Natural killer cell (primary cell): ENCODE measurements around the gene DHX36. TPM values are rescaled to one million over a fixed set of nuclear protein-coding genes. Genes with fewer than 3 reads are reported as not detected.

ENCODE experiments used
- ATAC-seq, 3 donors: fragments of 150-1000 bp in 2 of 3; fragments of 200-7000 bp in 1 of 3; cut with Tn5 transposase; 1 replicate in 1 of 3; 2 replicates in 2 of 3; pipeline ENCODE4 v1.10.0; 2021; ENCODE audit warnings: mild to moderate bottlenecking in 2 of 3, moderate library complexity in 2 of 3
- DNase-seq, 2 donors: peaks; one replicate each; pipeline versions ENCODE4 v3.0.0 to v3.0.0-alpha.2; 2013 to 2021; ENCODE audit warnings: mixed read lengths in 1 of 2
- H3K27ac ChIP-seq: one replicate; pipeline ENCODE4 v1.5.1; 2013; ENCODE audit warnings: mild to moderate bottlenecking, low read length
- H3K27me3 ChIP-seq: one replicate; pipeline ENCODE4 v1.6.1; 2013; ENCODE audit warnings: low read length; ENCODE audit not compliant: control insufficient read depth, insufficient read depth
- H3K36me3 ChIP-seq: one replicate; pipeline ENCODE4 v1.6.1; 2013; ENCODE audit warnings: low read length; ENCODE audit not compliant: control insufficient read depth, insufficient read depth
- H3K4me1 ChIP-seq: one replicate; pipeline ENCODE4 v1.6.1; 2013; ENCODE audit warnings: low read length; ENCODE audit not compliant: control insufficient read depth, insufficient read depth
- H3K4me3 ChIP-seq: one replicate; pipeline ENCODE4 v1.5.1; 2013; ENCODE audit warnings: low read length
- H3K9me3 ChIP-seq: one replicate; pipeline ENCODE4 v1.6.1; 2013; ENCODE audit warnings: low read length; ENCODE audit not compliant: control insufficient read depth, insufficient read depth
- H3K27ac Mint-ChIP-seq, 2 donors: one replicate each; pipeline ENCODE4 v1.8.0; 2022; ENCODE audit warnings: mild to moderate bottlenecking in 2 of 2, mixed read lengths in 2 of 2, moderate library complexity in 1 of 2
- H3K27me3 Mint-ChIP-seq, 2 donors: one replicate each; pipeline ENCODE4 v1.8.0; 2022; ENCODE audit warnings: low read depth in 2 of 2, mixed read lengths in 2 of 2
- H3K36me3 Mint-ChIP-seq: one replicate; pipeline ENCODE4 v1.8.0; 2022; ENCODE audit warnings: mixed read lengths
- H3K4me1 Mint-ChIP-seq, 2 donors: one replicate each; pipeline ENCODE4 v1.8.0; 2022; ENCODE audit warnings: mixed read lengths in 2 of 2
- H3K4me3 Mint-ChIP-seq: one replicate; pipeline ENCODE4 v1.8.0; 2022; ENCODE audit warnings: mild to moderate bottlenecking, moderate library complexity, mixed read lengths
- H3K9me3 Mint-ChIP-seq, 2 donors: one replicate each; pipeline ENCODE4 v1.8.0; 2022; ENCODE audit warnings: mixed read lengths in 2 of 2
- CTCF ChIP-seq: fragments of 200-600 bp; IDR thresholded peaks from one replicate; pipeline ENCODE4 v1.8.0; 2022; ENCODE audit warnings: antibody characterized with exemption
- WGBS: methylation state at CpG from one replicate; pipeline ENCODE4 v1.1.7; 2013; ENCODE audit warnings: missing lambda C conversion rate; ENCODE audit not compliant: insufficient coverage; 5-methylcytosine and 5-hydroxymethylcytosine counted together
- intact Hi-C: fragments of 100-400 bp; cut with micrococcal nuclease; formaldehyde crosslinking; loops from one replicate; pipeline ENCODE4 v1.14.2; 2022
- total RNA-seq, 4 donors: library from RNA; stranded (reverse); fragments of 120-200 nt in 1 of 4; gene quantifications; one replicate each; pipeline versions ENCODE4 v1.2.3 to v1.2.4, GENCODE V29; 2013 to 2022

DHX36 gene
- total RNA-seq, 3 donors from 2014 or later (not counting 1 experiment from before 2014, with no cell fraction given) = 97.3 to 111 (median 102) TPM

- no peaks in the 10 kb centered on the region for H3K27me3 ChIP-seq
- Mint-ChIP-seq H3K27ac (no peak overlapping the region), H3K9me3 (no peaks in the 10 kb centered on the region), H3K4me1 (peaks cover 5 to 9% of the 10 kb centered on the region in 2 donors), H3K27me3 (no peaks in the 10 kb centered on the region), H3K4me3 (no peak overlapping the region), H3K36me3 (peaks cover 17% of the 10 kb centered on the region)
- intact Hi-C loops = loop anchor here (2.0 to 5.0 kb wide), 2 partner anchors 1089 to 1209 kb away; partner anchors contain the start of gene RAP2B
- DNase-seq = no peak
- no peaks in the 10 kb centered on the region for H3K4me1 ChIP-seq
- 97% methylated on average over 3 of the region's 3 CpGs for WGBS
- peaks cover 51% of the 10 kb centered on the region for H3K36me3 ChIP-seq
- no peaks in the 10 kb centered on the region for H3K9me3 ChIP-seq
- no peak overlapping the region for H3K27ac ChIP-seq
- TF ChIP-seq CTCF = no peak
- H3K4me3 ChIP-seq = no peak overlapping the region
- no peak for ATAC-seq
These were observed 72.7 kb downstream of the DHX36 start for GRCh38 chr3:154251610-154252009.

GRCh38 chr3:154250291-154250690 is 74.0 kb downstream of the DHX36 start:
- H3K36me3 Mint-ChIP-seq = peaks cover 10% of the 10 kb centered on the region

GRCh38 chr3:154247806-154248415 is 76.4 kb downstream of the DHX36 start:
- intact Hi-C loops = no loop called here

More at GRCh38 chr3:154250291-154250690, 74.0 kb downstream of the DHX36 start:
- intact Hi-C loops = loop anchor here (5.0 kb wide), 1 partner anchor 1208 kb away; no protein-coding TSS in a partner anchor
- no peak overlapping the region for H3K4me3 ChIP-seq
- no peak for DNase-seq
- 95% methylated on average over 4 of the region's 4 CpGs for WGBS
- no peak for ATAC-seq
- Mint-ChIP-seq H3K27ac (no peak overlapping the region), H3K9me3 (no peaks in the 10 kb centered on the region), H3K27me3 (no peaks in the 10 kb centered on the region), H3K4me1 (peaks cover 5 to 13% of the 10 kb centered on the region in 2 donors), H3K4me3 (no peak overlapping the region)
- H3K9me3 ChIP-seq = no peaks in the 10 kb centered on the region
- no peaks in the 10 kb centered on the region for H3K27me3 ChIP-seq
- peaks cover 44% of the 10 kb centered on the region for H3K36me3 ChIP-seq
- no peak for TF ChIP-seq CTCF
- H3K4me1 ChIP-seq = no peaks in the 10 kb centered on the region
- H3K27ac ChIP-seq = no peak overlapping the region

More at GRCh38 chr3:154247806-154248415, 76.4 kb downstream of the DHX36 start:
- H3K27me3 Mint-ChIP-seq = no peaks in the 10 kb centered on the region
- ATAC-seq (no peak), DNase-seq (no peak)
- no peak overlapping the region for H3K4me3 Mint-ChIP-seq
- peaks cover 2 to 6% of the 10 kb centered on the region in 2 donors for H3K4me1 Mint-ChIP-seq
- no peaks in the 10 kb centered on the region for H3K9me3 Mint-ChIP-seq
- WGBS = 100% methylated on average over 1 of the region's 2 CpGs
- H3K27ac Mint-ChIP-seq = peak overlapping the region in 1 of 2 donors; percentile 25
- no peak for TF ChIP-seq CTCF
- H3K27ac ChIP-seq = no peak overlapping the region
- H3K4me3 ChIP-seq = no peak overlapping the region
- no peaks in the 10 kb centered on the region for H3K27me3 ChIP-seq
- H3K36me3 Mint-ChIP-seq = peaks cover 10% of the 10 kb centered on the region
- no peaks in the 10 kb centered on the region for H3K9me3 ChIP-seq
- H3K36me3 ChIP-seq = peaks cover 32% of the 10 kb centered on the region
- no peaks in the 10 kb centered on the region for H3K4me1 ChIP-seq
